ENCODE results near the gene ABI2.
A peak's percentile ranks its signal among the peaks of the same experiment; 100 is the strongest.
"Not testable (repeated sequence)": the region's sequence is repeated elsewhere in the genome, so short reads cannot be mapped to it uniquely, and the experiment has no call there.

ABI2 gene

DNA sequence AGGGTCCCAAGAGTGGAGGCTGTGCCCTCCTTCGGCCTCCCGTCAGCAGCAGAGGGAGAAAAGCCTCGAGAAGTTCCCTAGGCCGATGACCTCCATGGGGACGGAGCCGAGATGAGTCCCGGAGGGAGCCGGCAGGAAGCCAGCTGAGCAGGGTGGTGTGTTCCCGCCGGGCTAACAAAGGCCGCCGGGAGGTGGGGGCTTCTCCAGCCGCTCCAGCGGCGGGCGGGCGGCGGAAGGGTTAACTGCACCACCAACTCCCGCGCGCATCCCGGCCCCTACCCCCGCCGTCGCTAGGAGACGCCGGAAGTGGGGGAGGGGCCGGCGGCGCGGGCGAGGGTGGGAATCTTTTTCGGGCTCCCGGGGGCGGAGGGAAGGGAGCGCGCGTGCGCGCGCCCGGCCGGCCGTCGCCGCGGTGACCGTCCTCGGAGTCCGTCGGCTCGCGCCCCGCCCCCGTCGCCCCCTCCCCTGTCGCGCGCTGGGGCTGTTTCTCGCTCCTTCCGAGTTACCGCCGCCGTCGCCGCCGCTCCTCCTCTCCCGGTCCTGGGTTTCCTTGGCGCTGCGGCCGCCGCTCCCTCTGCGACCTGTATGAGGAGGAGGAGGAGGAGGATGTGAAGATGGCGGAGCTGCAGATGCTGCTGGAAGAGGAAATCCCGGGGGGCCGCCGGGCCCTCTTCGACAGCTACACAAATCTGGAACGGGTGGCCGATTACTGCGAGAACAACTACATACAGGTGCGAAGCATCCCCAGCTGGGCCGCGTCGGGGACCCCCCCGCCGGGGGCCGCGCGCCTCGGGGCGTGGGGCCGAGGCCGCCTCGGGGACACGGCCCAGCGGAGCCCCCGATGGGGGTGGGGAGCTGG is at the start of gene ABI2:
Gene ABI2 (plus strand): TSS at position 494 of the 859 bp plus-strand sequence. CDS start 121 bp downstream, at position 615.
- peak; percentile 75 to 81 for DNase-seq

DNA sequence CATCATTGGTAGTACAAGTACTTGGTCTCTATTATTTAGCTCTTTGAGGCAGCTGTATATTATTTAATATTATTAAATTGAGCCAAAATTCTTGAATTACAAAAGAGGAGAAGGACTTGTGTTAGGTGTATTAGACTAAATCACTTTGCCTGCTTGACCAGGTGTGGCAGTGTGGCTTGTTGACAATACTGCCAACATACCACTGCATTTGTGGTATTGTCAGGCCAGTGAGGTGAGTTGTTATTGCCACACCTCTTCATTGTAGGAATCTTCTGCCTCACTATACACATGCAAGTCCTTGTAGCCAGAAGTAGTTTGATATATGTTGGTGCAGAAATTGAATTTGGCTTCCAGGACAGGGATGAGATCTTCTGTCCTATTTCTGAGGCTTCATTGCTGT is 48.9 kb upstream of the ABI2 start:
- no peak for DNase-seq

DNA sequence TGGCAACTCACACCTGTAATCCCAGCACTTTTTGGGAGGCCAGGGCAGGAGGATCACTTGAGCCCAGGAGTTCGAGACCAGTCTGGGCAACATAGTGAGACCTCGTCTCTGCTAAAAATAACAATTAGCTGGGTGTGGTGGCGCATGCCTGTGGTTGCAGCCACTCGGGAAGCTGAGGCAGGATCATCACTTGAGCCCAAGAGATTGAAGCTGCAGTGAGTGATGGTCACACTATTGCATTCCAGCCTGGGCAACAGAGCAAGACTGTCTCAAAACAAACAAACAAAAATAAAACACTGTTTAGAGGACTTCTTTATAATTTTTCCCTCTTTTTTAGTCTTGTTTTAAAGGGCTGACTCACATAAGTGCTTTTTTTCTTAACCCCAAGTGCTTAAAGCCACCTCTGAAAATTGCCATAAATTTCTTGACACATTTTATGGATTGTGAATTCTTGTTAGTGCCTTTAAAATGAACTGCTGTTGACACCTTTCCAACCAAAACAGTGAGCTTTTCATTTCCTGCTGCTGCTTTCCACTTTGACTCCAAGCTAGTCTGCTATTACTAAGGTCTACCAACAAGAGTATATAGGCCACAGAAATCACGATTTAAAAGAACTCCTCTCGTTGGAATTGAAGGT is 47.6 kb upstream of the ABI2 start:
- DNase-seq, result no peak

DNA sequence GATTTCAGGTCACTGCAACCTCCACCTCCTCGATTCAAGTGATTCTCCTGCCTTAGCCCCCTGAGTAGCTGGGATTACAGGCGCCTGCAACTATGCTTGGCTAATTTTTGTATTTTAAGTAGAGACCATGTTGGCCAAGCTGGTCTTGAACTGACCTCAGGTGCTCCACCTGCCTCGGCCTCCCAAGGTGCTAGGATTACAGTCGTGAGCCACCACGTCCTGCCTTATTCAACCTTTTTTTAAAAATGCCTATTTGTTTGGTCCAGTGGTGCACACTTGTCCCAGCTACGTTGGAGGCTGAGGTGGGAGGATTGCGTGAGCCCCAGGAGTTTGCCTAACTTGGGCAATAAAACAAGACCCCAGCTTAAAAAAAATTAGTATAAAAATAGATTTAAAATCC is 46.1 kb upstream of the ABI2 start:
- DNase-seq, result no peak

DNA sequence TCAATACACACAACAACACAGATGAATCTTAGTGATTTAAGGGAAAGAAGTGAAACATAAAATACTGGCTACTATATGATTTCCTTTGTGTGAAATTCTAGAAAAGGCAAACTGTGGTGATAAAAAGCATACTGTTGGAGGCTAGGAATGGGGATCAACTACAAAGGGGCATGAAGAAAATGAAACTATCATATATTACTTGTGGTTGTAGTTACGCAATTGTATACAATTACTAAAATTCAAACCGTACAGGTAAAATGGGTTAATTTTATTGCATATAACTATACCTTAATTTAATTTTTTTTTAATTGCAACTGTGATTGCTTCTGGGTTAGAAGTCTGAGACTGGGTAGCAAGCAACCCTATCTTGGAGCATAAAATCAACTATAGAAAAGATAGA is 41.7 kb upstream of the ABI2 start:
- no peak for DNase-seq

DNA sequence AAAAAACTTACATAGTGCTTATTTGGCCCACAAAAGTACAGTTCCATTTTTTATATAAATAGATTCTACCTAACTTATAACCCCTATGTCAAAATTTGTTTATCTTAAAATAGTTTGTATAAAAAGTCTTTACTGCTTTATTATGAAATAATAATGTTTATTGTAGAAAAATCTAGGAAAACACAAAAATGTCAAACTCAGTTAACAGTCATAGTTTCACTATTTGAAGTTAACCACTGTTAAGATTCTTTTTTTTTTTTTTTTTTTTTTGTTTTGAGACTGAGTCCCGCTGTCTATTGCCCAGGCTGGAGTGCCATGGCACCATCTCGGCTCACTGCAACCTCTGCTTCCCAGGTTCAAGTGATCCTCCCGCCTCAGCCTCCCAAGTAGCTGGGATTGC is 26.5 kb upstream of the ABI2 start:
- DNase-seq, result no peak

DNA sequence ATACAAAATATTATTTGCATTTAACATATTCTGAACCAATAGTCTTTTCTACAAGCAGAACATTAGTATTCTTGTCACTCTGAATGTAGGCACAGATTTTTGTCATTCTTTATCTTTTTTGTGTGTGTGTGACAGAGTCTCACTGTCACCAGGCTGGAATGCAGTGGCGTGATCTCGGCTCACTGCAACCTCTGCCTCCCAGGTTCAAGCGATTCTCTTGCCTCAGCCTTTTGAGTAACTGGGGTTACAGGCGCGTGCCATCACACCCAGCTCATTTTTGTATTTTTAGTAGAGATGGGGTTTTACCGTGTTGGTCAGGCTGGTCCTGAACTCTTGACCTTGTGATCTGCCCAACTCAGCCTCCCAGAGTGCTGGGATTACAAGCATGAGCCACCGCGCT is 25.6 kb upstream of the ABI2 start:
- not testable (repeated sequence) for DNase-seq

DNA sequence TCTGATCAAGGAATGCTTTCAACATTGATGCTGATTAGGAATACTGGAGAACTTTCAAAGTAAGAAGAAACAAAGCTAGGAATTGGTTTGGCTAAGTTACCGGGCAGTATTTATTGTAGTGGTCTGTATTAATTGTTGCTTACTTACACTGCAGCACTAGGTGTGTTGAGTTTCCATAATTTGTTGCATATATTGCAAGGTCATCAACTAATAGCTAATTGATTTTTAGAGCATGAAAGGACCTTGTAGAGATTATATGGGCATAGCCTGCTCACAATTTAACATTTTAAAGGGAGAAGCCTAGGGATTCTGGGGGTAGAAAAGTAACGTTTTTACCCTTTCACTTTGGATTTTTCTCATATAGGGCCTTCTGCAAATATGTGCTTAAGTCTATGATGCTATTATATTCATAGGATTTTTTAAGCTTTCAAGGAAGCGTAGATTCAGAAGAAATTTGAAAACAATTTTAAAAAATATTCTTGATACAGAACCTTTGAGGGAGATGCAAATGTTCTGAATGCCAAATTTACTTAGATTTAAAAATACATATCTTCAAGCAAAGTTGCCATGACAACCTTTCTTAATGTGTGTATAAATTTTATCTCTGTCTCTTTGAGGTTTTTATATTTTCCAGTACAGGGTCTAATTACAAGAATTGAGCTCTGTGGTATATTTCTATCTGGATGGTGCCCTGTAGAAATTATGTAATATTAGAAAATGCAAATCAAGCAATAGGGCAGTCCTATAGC is 17.3 kb upstream of the ABI2 start:
- no peak for DNase-seq

DNA sequence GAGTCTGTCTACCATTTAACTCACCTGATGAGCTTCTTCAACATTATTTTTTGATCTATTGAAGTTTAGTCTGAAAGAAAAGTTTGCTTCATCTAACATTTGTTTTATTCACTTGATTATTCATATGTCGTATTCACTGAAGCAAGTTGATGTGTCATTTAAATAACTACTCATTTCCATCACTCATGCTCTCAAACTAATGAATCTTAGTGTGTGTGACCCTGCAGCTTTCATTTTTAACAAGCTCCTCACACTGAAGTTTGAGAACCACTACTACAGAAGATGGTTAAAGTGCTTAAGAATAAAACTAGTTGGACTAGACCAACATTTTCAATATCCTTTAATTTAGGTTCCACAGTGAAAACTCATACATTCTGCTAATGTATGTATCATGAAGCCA is 1.8 kb upstream of the ABI2 start:
- DNase-seq, result no peak

DNA sequence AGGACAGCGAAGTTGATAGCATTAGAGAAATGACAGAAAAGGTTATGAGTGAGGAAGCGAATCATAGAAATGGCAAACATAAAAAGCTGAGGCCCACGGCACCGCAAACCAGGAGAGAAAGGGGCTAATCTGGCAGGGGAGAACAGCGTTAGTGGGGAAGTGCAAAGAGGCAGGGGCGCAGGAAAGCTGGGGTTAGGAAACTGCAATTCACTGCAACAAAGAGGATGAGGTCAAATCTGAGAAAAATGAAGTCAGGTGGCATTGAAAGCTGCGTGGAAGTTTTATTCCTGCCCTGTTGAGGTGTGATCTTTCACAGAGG is 653 bp upstream of the ABI2 start:
- no peak for DNase-seq

DNA sequence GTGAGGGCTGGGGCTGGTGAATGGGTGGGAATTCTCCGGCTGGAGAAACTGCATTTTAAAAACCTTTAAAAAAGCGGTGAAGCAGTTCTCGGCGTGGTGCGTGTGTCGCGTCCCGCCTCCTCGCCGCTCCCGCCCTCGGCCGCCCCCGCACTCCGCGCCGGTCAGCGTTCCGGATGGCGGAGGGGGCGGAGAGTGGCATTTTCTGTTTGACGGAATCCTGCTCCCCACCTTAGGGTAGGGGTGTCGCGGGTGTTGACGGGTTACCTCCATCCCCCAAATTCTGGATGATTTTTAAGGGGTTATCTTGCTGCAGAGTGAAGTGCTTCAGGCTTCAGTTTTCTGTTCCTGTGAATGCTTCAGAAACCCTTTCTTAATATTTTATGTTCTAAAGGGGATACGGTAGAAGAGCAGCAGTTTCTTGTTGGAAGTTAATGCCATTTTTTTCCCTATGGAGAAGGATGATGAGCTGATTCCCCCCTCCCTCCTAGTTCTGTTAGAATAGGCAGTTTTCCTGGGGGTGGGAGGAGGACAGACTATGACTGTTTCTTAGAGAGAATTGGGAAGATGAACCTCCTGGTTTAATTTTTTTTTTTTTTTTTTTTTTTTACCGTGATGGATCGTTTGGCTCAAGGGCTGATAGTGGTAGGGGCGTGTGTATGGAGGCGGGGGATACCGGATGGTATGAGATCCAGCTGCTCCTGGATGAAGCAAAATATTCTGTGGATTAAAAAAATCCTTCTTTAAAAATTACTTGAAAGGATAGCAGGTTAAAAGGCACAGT is 756 bp downstream of the ABI2 start:
- peak; percentile 68 to 75 for DNase-seq

DNA sequence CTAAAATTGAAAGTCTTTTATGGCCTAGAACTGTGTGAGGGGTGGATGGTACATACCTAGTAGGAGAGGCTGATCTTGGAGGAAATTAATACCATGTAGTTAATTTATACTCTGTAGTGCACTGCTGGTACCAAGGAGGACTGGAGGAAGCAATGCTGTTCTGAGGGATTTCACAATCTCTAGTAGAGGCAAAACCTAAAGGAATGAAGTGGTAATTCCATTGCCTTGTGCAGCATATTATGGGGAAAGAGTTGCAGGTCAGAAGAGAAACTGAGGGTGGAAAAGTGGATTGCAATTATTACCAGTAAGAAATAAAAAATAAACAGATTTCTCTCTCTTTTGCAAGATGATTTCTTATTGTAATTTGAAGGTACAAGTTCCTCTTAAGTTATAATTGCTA is 2.2 kb downstream of the ABI2 start:
- DNase-seq, result no peak

DNA sequence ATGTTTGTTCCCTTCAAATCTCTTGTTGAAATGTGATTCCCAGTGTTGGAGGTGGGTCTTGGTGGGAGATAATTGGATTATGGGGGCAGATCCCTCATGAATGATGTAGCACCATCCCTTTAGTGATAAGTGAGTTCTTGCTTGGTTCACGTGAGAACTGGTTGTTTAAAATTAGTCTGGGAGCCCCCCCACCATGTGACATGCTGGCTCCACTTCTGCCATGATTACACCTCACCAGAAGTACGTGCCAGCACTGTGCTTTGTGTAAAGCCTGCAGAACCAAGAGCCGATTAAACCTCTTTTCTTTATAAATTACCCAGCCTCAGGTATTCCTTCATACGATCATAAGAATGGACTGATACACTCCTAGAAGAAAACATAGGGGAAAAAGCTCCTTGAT is 10.1 kb downstream of the ABI2 start:
- DNase-seq, result no peak

DNA sequence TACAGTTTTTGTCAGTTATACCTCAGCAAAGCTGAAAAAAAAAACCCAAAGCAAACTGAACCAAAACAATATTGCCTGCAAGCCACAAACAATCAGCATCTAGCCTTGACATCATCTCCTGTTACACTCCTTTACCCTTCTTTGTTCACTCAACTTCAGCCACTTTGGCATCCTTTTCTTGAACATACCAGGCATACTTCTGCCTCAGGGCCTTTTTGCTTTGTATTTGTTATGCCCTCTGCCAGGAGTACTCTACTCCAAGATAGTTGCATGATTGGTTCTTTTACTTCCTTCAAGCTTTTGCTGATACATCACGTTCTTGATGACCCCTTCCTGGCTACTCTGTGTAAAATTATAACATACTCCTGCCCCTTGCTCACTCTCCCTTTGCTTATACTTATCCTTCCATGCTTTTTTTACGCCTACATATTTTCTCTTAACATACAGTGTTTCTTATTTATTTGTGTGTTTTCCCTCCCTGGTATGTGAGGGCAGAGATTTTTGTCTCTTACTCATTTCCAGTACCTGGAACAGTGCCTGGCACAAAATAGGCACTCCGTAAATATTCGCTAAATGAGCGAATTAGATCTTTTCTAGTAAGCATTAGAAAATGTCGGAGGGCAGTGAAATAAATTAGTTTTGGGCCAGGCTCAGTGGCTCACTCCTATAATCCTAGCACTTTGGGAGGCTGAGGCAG is 12.7 kb downstream of the ABI2 start:
- no peak for DNase-seq

DNA sequence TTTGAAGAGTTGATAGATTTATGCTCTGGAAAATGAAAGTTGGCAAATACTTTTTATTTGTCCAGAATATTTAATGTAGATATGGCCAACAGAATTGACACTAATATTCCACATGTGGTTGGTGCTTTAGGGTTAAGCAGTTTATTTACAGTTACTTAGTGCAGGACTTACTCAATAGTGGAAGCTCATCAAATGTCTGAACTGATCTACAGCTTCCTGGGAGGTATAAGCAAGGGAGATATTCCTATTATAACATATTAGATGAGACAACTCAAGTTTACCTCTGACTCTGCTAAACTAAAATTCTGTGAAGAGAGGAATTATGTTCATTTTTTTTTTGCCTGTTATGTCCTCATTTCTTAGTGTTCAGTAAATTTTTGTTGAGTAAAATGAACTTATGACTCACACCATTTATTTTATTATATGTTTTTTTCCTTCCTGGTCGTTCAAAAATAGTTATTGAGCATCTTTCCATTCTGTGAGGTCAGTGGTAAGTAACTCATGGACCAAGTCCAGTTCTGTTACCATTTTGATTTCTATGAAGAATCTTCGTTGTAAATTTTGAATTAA is 13.6 kb downstream of the ABI2 start:
- no peak for DNase-seq

DNA sequence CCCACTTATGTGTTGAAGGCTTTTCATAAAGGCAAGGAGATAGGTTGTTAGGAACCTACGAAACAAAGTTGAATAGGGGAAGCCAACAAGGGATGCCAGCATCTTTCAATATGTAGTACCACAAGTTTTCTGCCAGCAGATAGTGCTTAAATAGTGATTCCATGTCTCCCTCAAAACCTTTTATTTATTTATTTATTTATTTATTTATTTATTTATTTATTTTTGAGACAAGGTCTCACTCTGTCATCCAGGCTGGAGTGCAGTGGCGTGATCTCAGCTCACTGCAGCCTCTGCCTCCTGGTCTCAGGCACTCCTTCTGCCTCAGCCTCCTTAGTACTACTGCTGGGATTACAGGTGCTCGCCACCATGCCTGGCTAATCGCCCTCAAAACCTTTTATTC is 14.2 kb downstream of the ABI2 start:
- not testable (repeated sequence) for DNase-seq

DNA sequence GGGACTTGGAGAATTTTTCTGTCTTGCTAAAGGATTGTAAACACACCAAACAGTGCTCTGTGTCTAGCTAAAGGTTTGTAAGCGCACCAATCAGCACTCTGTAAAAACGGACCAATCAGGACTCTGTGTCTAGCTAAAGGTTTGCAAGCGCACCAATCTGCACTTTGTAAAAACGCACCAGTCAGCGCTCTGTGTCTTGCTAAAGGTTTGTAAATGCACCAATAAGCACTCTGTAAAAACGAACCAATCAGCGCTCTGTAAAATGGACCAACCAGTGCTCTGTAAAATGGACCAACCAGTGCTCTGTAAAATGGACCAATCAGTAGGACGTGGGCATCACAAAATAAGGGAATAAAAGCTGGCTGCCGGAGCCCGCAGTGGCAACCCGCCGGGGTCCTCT is 16.5 kb downstream of the ABI2 start:
- DNase-seq, result no peak

DNA sequence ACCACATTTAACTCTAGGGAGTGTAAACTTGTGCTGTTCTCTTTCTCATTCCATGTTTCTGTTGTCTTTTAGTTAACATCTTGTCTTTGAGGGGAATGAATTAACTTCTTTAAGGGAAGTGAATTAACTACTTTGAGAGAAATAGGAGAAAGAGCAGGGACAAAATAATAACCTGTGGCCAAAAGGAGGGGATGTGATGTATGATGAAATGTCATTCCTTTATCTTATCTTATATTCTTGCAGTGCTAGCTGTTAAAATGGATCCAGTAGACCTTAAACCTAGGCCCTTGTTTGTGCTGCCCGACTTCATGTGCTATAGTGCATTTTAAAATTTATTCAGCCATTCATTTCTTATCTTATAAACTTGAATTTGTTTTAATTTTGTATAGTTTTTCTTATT is 18.4 kb downstream of the ABI2 start:
- DNase-seq, result no peak

DNA sequence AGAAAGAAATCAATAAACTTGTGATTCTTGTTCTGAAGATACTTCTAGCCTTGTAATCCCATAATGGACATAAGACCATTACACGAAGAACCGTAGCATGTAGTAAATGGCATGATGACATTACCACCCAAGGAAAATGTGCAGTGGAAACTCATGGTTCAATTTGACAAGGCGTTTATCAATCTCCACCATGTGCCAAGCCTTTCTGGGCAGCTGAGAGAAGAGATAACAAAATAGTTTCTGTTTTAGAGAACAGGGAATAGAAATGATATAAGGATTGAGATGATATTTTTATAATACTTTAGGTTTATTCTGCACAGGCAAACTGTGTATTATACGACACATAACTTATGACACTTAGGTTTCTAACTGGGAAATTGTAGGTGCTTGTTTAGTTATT is 19.2 kb downstream of the ABI2 start:
- DNase-seq, result no peak

DNA sequence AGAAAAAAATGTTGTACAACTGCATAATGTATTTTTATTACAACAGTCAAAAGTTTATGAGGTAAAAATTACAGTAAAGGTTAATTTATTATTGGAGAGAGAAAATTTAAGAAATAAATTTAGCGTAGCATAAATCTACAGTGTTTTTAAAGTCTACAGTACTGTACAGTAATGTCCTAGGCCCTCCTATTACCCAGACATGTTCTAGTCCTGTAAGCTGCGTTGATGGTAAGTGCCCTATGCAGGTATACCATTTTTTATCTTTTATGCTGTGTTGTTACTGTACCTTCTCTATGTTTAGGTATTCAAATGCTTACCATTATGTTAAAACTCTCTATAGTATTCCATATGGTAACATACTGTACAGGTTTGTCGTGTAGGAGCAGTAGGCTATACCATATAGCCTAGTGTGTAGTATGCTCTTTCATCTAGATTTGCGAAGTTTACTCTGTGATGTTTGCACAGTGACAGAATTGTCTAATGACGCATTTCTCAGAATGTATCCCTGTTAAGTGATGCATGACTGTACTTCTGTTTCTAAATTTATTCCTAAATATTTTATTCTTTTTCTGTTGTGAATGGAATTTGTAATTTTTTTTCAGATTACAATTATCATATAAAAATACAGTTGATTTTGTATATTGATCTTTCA is 24.5 kb downstream of the ABI2 start:
- no peak for DNase-seq

DNA sequence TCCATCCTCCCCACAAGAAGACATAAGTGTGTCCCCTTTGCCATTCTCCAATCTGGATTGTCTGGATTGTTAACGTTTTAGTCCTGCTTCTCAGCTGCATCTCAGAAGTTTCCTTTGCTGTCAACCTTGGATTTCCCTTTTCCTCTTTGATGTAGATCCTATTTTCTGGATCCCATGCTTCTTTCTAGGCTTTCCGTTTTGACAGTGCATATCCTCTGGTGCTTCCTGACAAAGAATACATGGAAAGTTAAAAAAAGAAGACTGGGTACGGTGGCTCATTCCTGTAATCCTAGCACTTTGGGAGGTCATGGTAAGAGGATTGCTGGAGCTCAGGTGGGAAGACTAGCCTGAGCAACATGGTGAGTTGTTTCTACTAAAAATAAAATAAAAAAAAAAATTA is 26.8 kb downstream of the ABI2 start:
- DNase-seq, result no peak

DNA sequence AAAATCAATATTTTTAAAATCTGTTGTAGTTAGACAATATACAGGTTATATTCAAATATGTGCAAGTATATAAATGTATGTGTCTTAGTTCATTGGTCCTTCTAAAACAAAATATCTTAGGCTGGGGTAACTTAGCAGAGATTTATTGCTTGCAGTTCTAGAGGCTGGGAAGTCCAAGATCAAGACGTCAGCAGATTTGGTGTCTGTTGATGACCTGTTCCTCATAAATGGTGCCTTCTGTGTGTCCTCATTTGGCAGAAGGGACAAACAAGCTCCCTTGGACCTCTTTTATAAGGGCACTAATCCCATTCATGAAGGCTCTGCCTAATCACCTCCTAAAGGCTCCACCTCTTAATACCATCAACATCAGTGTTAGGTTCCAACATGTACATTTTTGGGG is 31.3 kb downstream of the ABI2 start:
- no peak for DNase-seq

All from activated T-cell treated with anti-CD3 and anti-CD28 coated beads, Interleukin-2, amount 50 U/mL, for 48 hours (primary cell).